A673 (cell line): Measurements from ENCODE around the gene ARHGAP26. TPM values are rescaled to one million over a fixed set of nuclear protein-coding genes. Genes with fewer than 3 reads are reported as not detected.

Source experiments
- BruUV-seq: library from RNA; stranded (reverse); fragments of 400-500 nt; replicated peaks from 2 replicates; lab custom pipeline; 2021; lab: Mats Ljungman, UMichigan
- CTCF ChIA-PET: fragments of 300-600 bp; sonication (Branson Sonifier 250); formaldehyde crosslinking; loops from one replicate; lab custom pipeline; 2022; ENCODE audit warnings: antibody characterized with exemption; lab: Charles Lee
- POLR2A ChIA-PET: fragments of 300-600 bp; sonication (Branson Sonifier 250); formaldehyde crosslinking; loops from one replicate; lab custom pipeline; 2022; ENCODE audit warnings: antibody characterized with exemption; ENCODE audit not compliant: low non-redundant PET; lab: Charles Lee
- DNase-seq: peaks from one replicate; pipeline ENCODE4 v3.0.0-alpha.2; 2015; ENCODE audit warnings: low spot score
- H3K27ac ChIP-seq: fragments of 200-600 bp; sonication (generic); 2 replicates; pipeline ENCODE4 v1.5.1; 2016; ENCODE audit warnings: mixed run types, low read depth, mild to moderate bottlenecking, mixed read lengths, antibody characterized with exemption, low read length; ENCODE audit not compliant: poor library complexity, severe bottlenecking
- H3K27me3 ChIP-seq: fragments of 200-600 bp; sonication (generic); replicated peaks from 2 replicates; pipeline ENCODE4 v1.6.1; 2017; ENCODE audit warnings: mixed run types, low read depth, mild to moderate bottlenecking, mixed read lengths, antibody characterized with exemption, low read length; ENCODE audit not compliant: insufficient read depth, poor library complexity
- H3K36me3 ChIP-seq: fragments of 200-600 bp; sonication (generic); 2 replicates; pipeline ENCODE4 v1.6.1; 2016; ENCODE audit warnings: mixed run types, mild to moderate bottlenecking, mixed read lengths, antibody characterized with exemption, low read length; ENCODE audit not compliant: insufficient read depth, poor library complexity, severe bottlenecking
- H3K4me1 ChIP-seq: fragments of 200-600 bp; sonication (generic); 2 replicates; pipeline ENCODE4 v1.6.1; 2017; ENCODE audit warnings: mixed run types, mild to moderate bottlenecking, mixed read lengths, antibody characterized with exemption, low read length; ENCODE audit not compliant: insufficient read depth, poor library complexity, severe bottlenecking
- H3K4me3 ChIP-seq: fragments of 200-600 bp; sonication (generic); 2 replicates; pipeline ENCODE4 v1.5.1; 2016; ENCODE audit warnings: low read depth, mixed run types, mild to moderate bottlenecking, mixed read lengths, low read length; ENCODE audit not compliant: poor library complexity, severe bottlenecking
- H3K9me3 ChIP-seq: fragments of 200-600 bp; sonication (generic); 2 replicates; pipeline ENCODE4 v1.6.1; 2016; ENCODE audit warnings: mixed run types, low read depth, mild to moderate bottlenecking, mixed read lengths, antibody characterized with exemption, low read length; ENCODE audit not compliant: poor library complexity, severe bottlenecking
- CTCF ChIP-seq: fragments of 300-800, 200-600 bp; sonication (generic); conservative IDR thresholded peaks from 2 replicates; pipeline ENCODE4 v1.5.1; 2017; ENCODE audit warnings: low read depth, mild to moderate bottlenecking, antibody characterized with exemption, low read length, moderate library complexity, mixed read lengths
- EZH2 ChIP-seq: fragments of 200-600 bp; sonication (generic); IDR thresholded peaks from 2 replicates; pipeline ENCODE4 v1.6.1; 2017; ENCODE audit warnings: borderline replicate concordance, low read depth, mild to moderate bottlenecking, mixed read lengths, antibody characterized with exemption, low read length; ENCODE audit not compliant: poor library complexity, severe bottlenecking
- intact Hi-C: fragments of 100-400 bp; cut with micrococcal nuclease; formaldehyde crosslinking; loops from one replicate; pipeline ENCODE4 v1.10.0; 2022; ENCODE audit not compliant: unreplicated experiment
- total RNA-seq: library from RNA; stranded (reverse); gene quantifications from 2 replicates; pipeline ENCODE4 v1.2.3, GENCODE V29; 2021

The ARHGAP26 gene
- total RNA-seq, 1 experiment from 2014 or later: 25.5 TPM

GRCh38 chr5:143218517-143219170 lies 448.5 kb downstream of the ARHGAP26 start:
- TF ChIP-seq CTCF (no peak), EZH2 (no peak)
- H3K9me3 ChIP-seq: no peaks in the 10 kb centered on the region
- no peak overlapping the region for H3K27ac ChIP-seq
- DNase-seq: no peak
- CTCF ChIA-PET: no interaction called here
- POLR2A ChIA-PET: no interaction called here
- H3K36me3 ChIP-seq: no peaks in the 10 kb centered on the region
- no peak overlapping the region for H3K4me3 ChIP-seq
- peaks cover 56% of the 10 kb centered on the region for H3K4me1 ChIP-seq
- no TSS peak for BruUV-seq
- intact Hi-C loops: loop anchor here (5.0 to 10.0 kb wide), 4 partner anchors 201 to 606 kb away; no protein-coding TSS in a partner anchor
- no peaks in the 10 kb centered on the region for H3K27me3 ChIP-seq

- no TSS peak for BruUV-seq
- H3K4me3 ChIP-seq: no peak overlapping the region
- DNase-seq: peak; percentile 14
- H3K9me3 ChIP-seq: no peaks in the 10 kb centered on the region
- H3K27me3 ChIP-seq: no peaks in the 10 kb centered on the region
- ChIA-PET POLR2A (no interaction called here), CTCF (no interaction called here)
- TF ChIP-seq CTCF (no peak), EZH2 (no peak)
- no peak overlapping the region for H3K27ac ChIP-seq
- intact Hi-C loops: loop anchor here (5.0 to 10.0 kb wide), 4 partner anchors 202 to 605 kb away; no protein-coding TSS in a partner anchor
- no peaks in the 10 kb centered on the region for H3K36me3 ChIP-seq
- peaks cover 47% of the 10 kb centered on the region for H3K4me1 ChIP-seq
Observed at GRCh38 chr5:143219696-143220095, 449.5 kb downstream of the ARHGAP26 start.

- no peaks in the 10 kb centered on the region for H3K9me3 ChIP-seq
- no peak for TF ChIP-seq CTCF
- no peak for TF ChIP-seq EZH2
- H3K27ac ChIP-seq: peak overlapping the region; percentile 69
- intact Hi-C loops: no loop called here
- POLR2A ChIA-PET: interaction anchor here (0.6 kb wide), 1 partner anchor 228 kb away, joined by 4 read pairs; no protein-coding TSS in a partner anchor
- H3K36me3 ChIP-seq: no peaks in the 10 kb centered on the region
- peak; percentile 77 for DNase-seq
- no peaks in the 10 kb centered on the region for H3K27me3 ChIP-seq
- no TSS peak for BruUV-seq
- H3K4me3 ChIP-seq: peak overlapping the region; percentile 18
- peaks cover 42% of the 10 kb centered on the region for H3K4me1 ChIP-seq
- CTCF ChIA-PET: no interaction called here
Observed at GRCh38 chr5:143220748-143221251, 450.6 kb downstream of the ARHGAP26 start.
